Gastrocnemius medialis (tissue), 4 donors: ENCODE data around the gene KCMF1. TPM values are rescaled to one million over a fixed set of nuclear protein-coding genes. Genes with fewer than 3 reads are reported as not detected.

Source experiments
- ATAC-seq, 2 donors: fragments of 150-250 bp; one replicate each; pipeline ENCODE4 v1.9.1; 2016
- DNase-seq, 2 donors: peaks; one replicate each; pipeline ENCODE4 v3.0.0-alpha.2; 2019
- H3K27ac ChIP-seq, 4 donors: fragments of 200-600 bp; sonication (generic); 1 replicate in 1 of 4; 2 replicates in 3 of 4; pipeline ENCODE4 v1.5.1; 2016 to 2018; ENCODE audit warnings: mild to moderate bottlenecking in 2 of 4, moderate library complexity in 1 of 4
- H3K27me3 ChIP-seq, 3 donors: fragments of 200-600 bp; sonication (generic) in 2 of 3; 1 replicate in 1 of 3; 2 replicates in 2 of 3; pipeline versions ENCODE4 v1.5.1 to v1.6.0; 2016 to 2019; ENCODE audit warnings: mild to moderate bottlenecking in 1 of 3, moderate library complexity in 1 of 3
- H3K36me3 ChIP-seq, 2 donors: fragments of 200-600 bp; sonication (generic) in 1 of 2; one replicate each; pipeline ENCODE4 v1.5.1; 2017 to 2018
- H3K4me1 ChIP-seq, 2 donors: fragments of 200-600 bp; sonication (generic) in 1 of 2; one replicate each; pipeline ENCODE4 v1.5.1; 2016 to 2017; ENCODE audit warnings: mild to moderate bottlenecking in 2 of 2
- H3K4me3 ChIP-seq, 4 donors: fragments of 200-600 bp; sonication (generic) in 3 of 4; 1 replicate in 1 of 4; 2 replicates in 3 of 4; pipeline ENCODE4 v1.5.1; 2016 to 2019; ENCODE audit warnings: mild to moderate bottlenecking in 2 of 4
- H3K9me3 ChIP-seq, 3 donors: fragments of 200-600 bp; sonication (generic) in 2 of 3; 1 replicate in 1 of 3; 2 replicates in 2 of 3; pipeline ENCODE4 v1.5.1; 2016 to 2019
- POLR2A ChIP-seq, 2 donors: fragments of 450-650 bp; IDR thresholded peaks; one replicate each; pipeline ENCODE4 v1.6.1; 2017; ENCODE audit warnings: antibody characterized with exemption in 2 of 2, mild to moderate bottlenecking in 2 of 2, moderate library complexity in 2 of 2
- in situ Hi-C, 4 donors: fragments of 200-750 bp; cut with MboI; loops; one replicate each; pipeline versions ENCODE4 v1.15.0 to v1.8.0; 2017; ENCODE audit warnings: low sequenced_read_pairs in 4 of 4
- intact Hi-C: fragments of 100-400 bp; cut with DNase I; formaldehyde crosslinking; loops from one replicate; pipeline ENCODE4 v1.15.1; 2023; ENCODE audit warnings: low total_unique reads
- total RNA-seq, 4 donors: library from RNA; depleted of rRNA; stranded (reverse); fragments of >200 nt; gene quantifications; one replicate each; pipeline versions ENCODE4 v1.1.0 to v1.2.3, GENCODE V29; 2016
- TF ChIP-seq, protein P1 (sequence below), 5 experiments: fragments of 450-650 bp in 3 of 5; fragments of 200-600 bp in 2 of 5; sonication (generic) in 2 of 5; IDR thresholded peaks in 4 of 5; conservative IDR thresholded peaks in 1 of 5; 1 replicate in 4 of 5; 2 replicates in 1 of 5; pipeline ENCODE4 v1.5.1; 2016 to 2019; ENCODE audit warnings: antibody characterized with exemption in 5 of 5, mild to moderate bottlenecking in 3 of 5, moderate library complexity in 3 of 5

The KCMF1 gene
- total RNA-seq, 4 donors from 2014 or later, result 158 to 178 (median 165) TPM

DNA sequence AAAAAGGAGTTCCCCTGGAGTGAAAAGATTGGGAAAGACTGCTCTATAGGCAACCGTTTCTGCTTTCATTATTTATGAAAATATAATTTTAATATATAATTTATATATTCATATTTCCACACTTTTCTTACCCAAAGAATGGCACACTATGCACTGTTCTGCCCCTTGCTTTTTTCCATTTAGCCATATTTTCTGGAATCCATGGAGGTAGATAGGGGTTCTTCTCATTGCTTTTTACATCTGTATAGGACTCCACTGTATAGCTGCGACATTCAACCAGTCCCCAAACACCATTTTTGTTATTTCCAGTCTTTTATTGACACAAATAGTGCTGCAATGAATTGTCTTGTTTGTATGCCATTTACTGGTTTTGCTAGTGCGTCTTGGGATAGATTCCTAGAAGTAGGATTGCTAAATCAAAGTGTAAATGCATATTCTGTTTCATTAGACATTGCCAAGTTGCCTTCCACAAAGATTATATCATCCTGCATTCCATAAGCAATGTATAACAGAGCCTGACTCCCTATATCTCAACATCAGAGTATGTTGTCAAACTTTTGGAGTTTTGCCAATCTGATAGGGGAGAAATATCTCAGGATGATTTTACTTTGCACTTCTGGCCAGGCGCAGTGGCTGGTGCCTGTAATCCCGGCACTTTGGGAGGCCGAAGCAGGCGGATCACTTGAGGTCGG, 135.7 kb downstream of the KCMF1 start:
- no peaks in the 10 kb centered on the region for H3K9me3 ChIP-seq
- in situ Hi-C loops (no loop called here), intact Hi-C loops (no loop called here)
- no peak overlapping the region for H3K4me3 ChIP-seq
- ATAC-seq (no peak), DNase-seq (no peak)
- no peaks in the 10 kb centered on the region for H3K4me1 ChIP-seq
- TF ChIP-seq POLR2A (IDR thresholded peaks at IDR 0.05), result no peak
- TF ChIP-seq, protein P1, sequence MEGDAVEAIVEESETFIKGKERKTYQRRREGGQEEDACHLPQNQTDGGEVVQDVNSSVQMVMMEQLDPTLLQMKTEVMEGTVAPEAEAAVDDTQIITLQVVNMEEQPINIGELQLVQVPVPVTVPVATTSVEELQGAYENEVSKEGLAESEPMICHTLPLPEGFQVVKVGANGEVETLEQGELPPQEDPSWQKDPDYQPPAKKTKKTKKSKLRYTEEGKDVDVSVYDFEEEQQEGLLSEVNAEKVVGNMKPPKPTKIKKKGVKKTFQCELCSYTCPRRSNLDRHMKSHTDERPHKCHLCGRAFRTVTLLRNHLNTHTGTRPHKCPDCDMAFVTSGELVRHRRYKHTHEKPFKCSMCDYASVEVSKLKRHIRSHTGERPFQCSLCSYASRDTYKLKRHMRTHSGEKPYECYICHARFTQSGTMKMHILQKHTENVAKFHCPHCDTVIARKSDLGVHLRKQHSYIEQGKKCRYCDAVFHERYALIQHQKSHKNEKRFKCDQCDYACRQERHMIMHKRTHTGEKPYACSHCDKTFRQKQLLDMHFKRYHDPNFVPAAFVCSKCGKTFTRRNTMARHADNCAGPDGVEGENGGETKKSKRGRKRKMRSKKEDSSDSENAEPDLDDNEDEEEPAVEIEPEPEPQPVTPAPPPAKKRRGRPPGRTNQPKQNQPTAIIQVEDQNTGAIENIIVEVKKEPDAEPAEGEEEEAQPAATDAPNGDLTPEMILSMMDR (IDR thresholded peaks at IDR 0.05 in 4 of 5, conservative IDR thresholded peaks at IDR 0.05 in 1 of 5), result no peak
- H3K36me3 ChIP-seq, result no peaks in the 10 kb centered on the region
- no peaks in the 10 kb centered on the region for H3K27me3 ChIP-seq
- no peak overlapping the region for H3K27ac ChIP-seq

Other genes starting within 250 kb of the KCMF1 start
- under 1 TPM; 0.27 to 0.97 (median 0.64) TPM for gene TRABD2A, start 90.1 kb upstream of the KCMF1 start, total RNA-seq
- 100 to 1,000 TPM; 329 to 954 (median 486) TPM for gene TMSB10, start 65.5 kb upstream of the KCMF1 start, total RNA-seq
- gene TCF7L1, start 162.2 kb downstream of the KCMF1 start, total RNA-seq, result 1 to 10 TPM; 1.1 to 3.9 (median 2.8) TPM